ENCODE results near the gene MIOS.
"Not testable (repeated sequence)": the region's sequence is repeated elsewhere in the genome, so short reads cannot be mapped to it uniquely, and the experiment has no call there.

The MIOS gene

GRCh38 chr7:7554649-7555575 lies 11.8 kb upstream of the MIOS start:
- no peak overlapping the region for H3K9ac ChIP-seq (ENCODE audit: low read length)

GRCh38 chr7:7556852-7557251 lies 9.8 kb upstream of the MIOS start:
- Histone ChIP-seq H3K9ac (ENCODE audit: low read length) (no peak overlapping the region), H3K4me1 (ENCODE audit: insufficient read depth, low read length) (no peaks in the 10 kb centered on the region), H3K27me3 (ENCODE audit: control insufficient read depth in 1 of 2, insufficient read depth in 2 of 2, low read length in 2 of 2) (no peaks in the 10 kb centered on the region), H3K27ac (ENCODE audit: low read depth, low read length) (no peak overlapping the region), H3K4me3 (ENCODE audit: low read depth in 1 of 2, low read length in 2 of 2) (no peak overlapping the region), H3K9me3 (ENCODE audit: low read length) (no peaks in the 10 kb centered on the region), H3K36me3 (ENCODE audit: insufficient read depth, low read length) (no peaks in the 10 kb centered on the region)

More at GRCh38 chr7:7554649-7555575, 11.8 kb upstream of the MIOS start:
- Histone ChIP-seq H3K36me3 (ENCODE audit: insufficient read depth, low read length) (no peaks in the 10 kb centered on the region), H3K27ac (ENCODE audit: low read depth, low read length) (no peak overlapping the region), H3K4me1 (ENCODE audit: insufficient read depth, low read length) (no peaks in the 10 kb centered on the region), H3K9me3 (ENCODE audit: low read length) (no peaks in the 10 kb centered on the region), H3K27me3 (ENCODE audit: control insufficient read depth in 1 of 2, insufficient read depth in 2 of 2, low read length in 2 of 2) (no peaks in the 10 kb centered on the region), H3K4me3 (ENCODE audit: low read depth in 1 of 2, low read length in 2 of 2) (no peak overlapping the region)

- H3K27me3 ChIP-seq (ENCODE audit: control insufficient read depth in 1 of 2, insufficient read depth in 2 of 2, low read length in 2 of 2): no peaks in the 10 kb centered on the region
- H3K36me3 ChIP-seq (ENCODE audit: insufficient read depth, low read length): no peaks in the 10 kb centered on the region
- H3K4me3 ChIP-seq (ENCODE audit: low read depth in 1 of 2, low read length in 2 of 2): no peak overlapping the region
- no peaks in the 10 kb centered on the region for H3K4me1 ChIP-seq (ENCODE audit: insufficient read depth, low read length)
- no peak overlapping the region for H3K9ac ChIP-seq (ENCODE audit: low read length)
- H3K27ac ChIP-seq (ENCODE audit: low read depth, low read length): no peak overlapping the region
- H3K9me3 ChIP-seq (ENCODE audit: low read length): no peaks in the 10 kb centered on the region
Measured at GRCh38 chr7:7557252-7557651, 9.4 kb upstream of the MIOS start.

- not testable (repeated sequence) for H3K4me3 ChIP-seq (ENCODE audit: low read depth in 1 of 2, low read length in 2 of 2); H3K4me1 ChIP-seq (ENCODE audit: insufficient read depth, low read length); H3K27ac ChIP-seq (ENCODE audit: low read depth, low read length); H3K36me3 ChIP-seq (ENCODE audit: insufficient read depth, low read length); H3K27me3 ChIP-seq (ENCODE audit: control insufficient read depth in 1 of 2, insufficient read depth in 2 of 2, low read length in 2 of 2); H3K9ac ChIP-seq (ENCODE audit: low read length); H3K9me3 ChIP-seq (ENCODE audit: low read length)
Measured at GRCh38 chr7:7561591-7561990, 5.1 kb upstream of the MIOS start.

GRCh38 chr7:7562736-7563135 lies 3.9 kb upstream of the MIOS start:
- H3K4me1 ChIP-seq (ENCODE audit: insufficient read depth, low read length): peaks cover 3% of the 10 kb centered on the region
- no peak overlapping the region for H3K27ac ChIP-seq (ENCODE audit: low read depth, low read length)
- H3K27me3 ChIP-seq (ENCODE audit: control insufficient read depth in 1 of 2, insufficient read depth in 2 of 2, low read length in 2 of 2): no peaks in the 10 kb centered on the region
- H3K9me3 ChIP-seq (ENCODE audit: low read length): no peaks in the 10 kb centered on the region
- H3K36me3 ChIP-seq (ENCODE audit: insufficient read depth, low read length): no peaks in the 10 kb centered on the region
- H3K4me3 ChIP-seq (ENCODE audit: low read depth in 1 of 2, low read length in 2 of 2): no peak overlapping the region
- no peak overlapping the region for H3K9ac ChIP-seq (ENCODE audit: low read length)

- Histone ChIP-seq H3K4me1 (ENCODE audit: insufficient read depth, low read length) (peaks cover 8% of the 10 kb centered on the region), H3K27me3 (ENCODE audit: control insufficient read depth in 1 of 2, insufficient read depth in 2 of 2, low read length in 2 of 2) (no peaks in the 10 kb centered on the region), H3K27ac (ENCODE audit: low read depth, low read length) (no peak overlapping the region)
Measured at GRCh38 chr7:7563269-7563668, 3.4 kb upstream of the MIOS start.

GRCh38 chr7:7563813-7564212 lies 2.9 kb upstream of the MIOS start:
- Histone ChIP-seq H3K27me3 (ENCODE audit: control insufficient read depth in 1 of 2, insufficient read depth in 2 of 2, low read length in 2 of 2) (no peaks in the 10 kb centered on the region), H3K27ac (ENCODE audit: low read depth, low read length) (no peak overlapping the region), H3K4me3 (ENCODE audit: low read depth in 1 of 2, low read length in 2 of 2) (no peak overlapping the region), H3K9ac (ENCODE audit: low read length) (no peak overlapping the region), H3K9me3 (ENCODE audit: low read length) (no peaks in the 10 kb centered on the region), H3K4me1 (ENCODE audit: insufficient read depth, low read length) (peaks cover 13% of the 10 kb centered on the region), H3K36me3 (ENCODE audit: insufficient read depth, low read length) (no peaks in the 10 kb centered on the region)

More at GRCh38 chr7:7563269-7563668, 3.4 kb upstream of the MIOS start:
- no peaks in the 10 kb centered on the region for H3K9me3 ChIP-seq (ENCODE audit: low read length)
- H3K9ac ChIP-seq (ENCODE audit: low read length): no peak overlapping the region
- H3K4me3 ChIP-seq (ENCODE audit: low read depth in 1 of 2, low read length in 2 of 2): no peak overlapping the region
- H3K36me3 ChIP-seq (ENCODE audit: insufficient read depth, low read length): no peaks in the 10 kb centered on the region

GRCh38 chr7:7564323-7564780 lies 2.3 kb upstream of the MIOS start:
- Histone ChIP-seq H3K4me3 (ENCODE audit: low read depth in 1 of 2, low read length in 2 of 2) (no peak overlapping the region), H3K36me3 (ENCODE audit: insufficient read depth, low read length) (no peaks in the 10 kb centered on the region), H3K9me3 (ENCODE audit: low read length) (no peaks in the 10 kb centered on the region), H3K9ac (ENCODE audit: low read length) (no peak overlapping the region), H3K27ac (ENCODE audit: low read depth, low read length) (no peak overlapping the region), H3K27me3 (ENCODE audit: control insufficient read depth in 1 of 2, insufficient read depth in 2 of 2, low read length in 2 of 2) (no peaks in the 10 kb centered on the region), H3K4me1 (ENCODE audit: insufficient read depth, low read length) (peaks cover 15% of the 10 kb centered on the region)

GRCh38 chr7:7565018-7565680 lies 1.5 kb upstream of the MIOS start:
- Histone ChIP-seq H3K27ac (ENCODE audit: low read depth, low read length) (no peak overlapping the region), H3K36me3 (ENCODE audit: insufficient read depth, low read length) (no peaks in the 10 kb centered on the region), H3K9me3 (ENCODE audit: low read length) (no peaks in the 10 kb centered on the region), H3K27me3 (ENCODE audit: control insufficient read depth in 1 of 2, insufficient read depth in 2 of 2, low read length in 2 of 2) (no peaks in the 10 kb centered on the region), H3K9ac (ENCODE audit: low read length) (no peak overlapping the region), H3K4me1 (ENCODE audit: insufficient read depth, low read length) (peaks cover 15% of the 10 kb centered on the region), H3K4me3 (ENCODE audit: low read depth in 1 of 2, low read length in 2 of 2) (no peak overlapping the region)

GRCh38 chr7:7565746-7566650 lies 686 bp upstream of the MIOS start:
- Histone ChIP-seq H3K4me1 (ENCODE audit: insufficient read depth, low read length) (peaks cover 15% of the 10 kb centered on the region), H3K27me3 (ENCODE audit: control insufficient read depth in 1 of 2, insufficient read depth in 2 of 2, low read length in 2 of 2) (no peaks in the 10 kb centered on the region), H3K4me3 (ENCODE audit: low read depth in 1 of 2, low read length in 2 of 2) (peak overlapping the region; percentile 75 to 87), H3K9me3 (ENCODE audit: low read length) (no peaks in the 10 kb centered on the region), H3K9ac (ENCODE audit: low read length) (peak overlapping the region; percentile 18), H3K27ac (ENCODE audit: low read depth, low read length) (peak overlapping the region; percentile 68), H3K36me3 (ENCODE audit: insufficient read depth, low read length) (no peaks in the 10 kb centered on the region)
